ENCODE results near the gene PGS1.

PGS1 gene

DNA sequence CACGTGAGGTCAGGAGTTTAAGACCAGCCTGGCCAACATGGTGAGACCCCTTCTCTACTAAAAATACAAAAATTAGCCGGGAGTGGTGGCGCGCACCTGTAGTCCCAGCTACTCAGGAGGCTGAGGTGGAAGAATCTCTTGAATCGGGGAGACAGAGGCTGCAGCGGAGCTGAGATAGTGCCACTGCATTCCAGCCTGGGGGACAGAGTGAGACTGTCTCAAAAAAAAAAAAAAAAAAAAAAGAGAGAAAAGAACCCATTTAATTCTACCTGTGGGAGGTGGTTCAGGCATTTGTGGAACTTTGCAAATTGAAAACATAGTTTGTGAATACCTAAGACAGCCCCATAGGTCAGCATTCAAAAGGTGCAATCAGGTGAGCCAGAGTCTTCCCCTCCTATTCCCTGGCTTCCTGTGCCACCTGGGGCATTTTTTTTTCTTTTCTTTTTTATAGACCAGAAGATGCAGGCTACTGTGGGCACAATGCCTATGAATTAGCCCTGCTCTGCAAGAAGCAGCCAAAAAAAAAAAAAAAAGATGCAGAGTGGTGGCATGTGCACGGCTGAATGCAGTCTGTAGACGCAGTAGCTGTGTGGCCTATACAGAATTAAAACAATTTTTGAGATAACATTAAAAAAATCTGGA, 9.5 kb upstream of the PGS1 start:
- Histone ChIP-seq H3K9ac (ENCODE audit: low read length) (no peak overlapping the region), H3K4me3 (ENCODE audit: low read depth in 1 of 2, low read length in 2 of 2) (no peak overlapping the region), H3K27me3 (ENCODE audit: control insufficient read depth in 1 of 2, insufficient read depth in 2 of 2, low read length in 2 of 2) (peaks cover 0 to 6% of the 10 kb centered on the region in 2 donors), H3K9me3 (ENCODE audit: low read length) (no peaks in the 10 kb centered on the region), H3K36me3 (ENCODE audit: insufficient read depth, low read length) (no peaks in the 10 kb centered on the region), H3K4me1 (ENCODE audit: insufficient read depth, low read length) (no peaks in the 10 kb centered on the region), H3K27ac (ENCODE audit: low read depth, low read length) (no peak overlapping the region)

DNA sequence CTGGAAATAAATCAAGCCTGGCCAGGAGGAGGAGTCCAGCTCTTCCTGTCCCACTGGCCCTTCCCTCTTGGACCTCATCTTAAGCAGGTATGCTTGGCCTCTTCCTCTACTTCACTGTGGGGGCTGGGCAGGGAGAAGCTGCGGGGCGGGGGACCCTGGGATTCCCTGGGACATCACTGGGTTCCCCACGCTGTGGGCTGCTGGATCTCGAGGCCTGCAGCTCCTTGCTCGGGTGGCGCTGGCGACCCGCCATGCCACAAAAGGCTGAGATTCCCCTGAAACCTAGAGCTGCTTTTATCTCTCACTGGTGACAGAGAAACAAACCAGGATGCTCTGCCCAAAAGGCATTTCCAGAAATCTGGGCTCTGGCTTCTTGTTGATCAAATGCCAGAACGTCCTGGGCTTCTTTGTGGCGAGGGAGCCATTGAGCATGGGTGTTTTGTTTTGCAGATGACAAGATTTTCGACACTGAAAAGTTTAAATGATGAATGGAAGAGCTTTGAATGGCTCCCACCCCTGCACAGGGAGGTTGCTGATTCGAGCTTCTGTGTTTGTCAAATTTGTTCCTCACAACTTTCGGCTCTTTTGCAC, 8.6 kb upstream of the PGS1 start:
- Histone ChIP-seq H3K27ac (ENCODE audit: low read depth, low read length) (no peak overlapping the region), H3K9me3 (ENCODE audit: low read length) (no peaks in the 10 kb centered on the region), H3K9ac (ENCODE audit: low read length) (no peak overlapping the region), H3K4me3 (ENCODE audit: low read depth in 1 of 2, low read length in 2 of 2) (no peak overlapping the region), H3K4me1 (ENCODE audit: insufficient read depth, low read length) (no peaks in the 10 kb centered on the region), H3K36me3 (ENCODE audit: insufficient read depth, low read length) (no peaks in the 10 kb centered on the region), H3K27me3 (ENCODE audit: control insufficient read depth in 1 of 2, insufficient read depth in 2 of 2, low read length in 2 of 2) (peaks cover 0 to 6% of the 10 kb centered on the region in 2 donors)

- Histone ChIP-seq H3K4me1 (ENCODE audit: insufficient read depth, low read length) (no peaks in the 10 kb centered on the region), H3K9me3 (ENCODE audit: low read length) (no peaks in the 10 kb centered on the region), H3K36me3 (ENCODE audit: insufficient read depth, low read length) (no peaks in the 10 kb centered on the region), H3K9ac (ENCODE audit: low read length) (no peak overlapping the region), H3K4me3 (ENCODE audit: low read depth in 1 of 2, low read length in 2 of 2) (no peak overlapping the region), H3K27ac (ENCODE audit: low read depth, low read length) (no peak overlapping the region), H3K27me3 (ENCODE audit: control insufficient read depth in 1 of 2, insufficient read depth in 2 of 2, low read length in 2 of 2) (peaks cover 0 to under 1% of the 10 kb centered on the region in 2 donors)
Observed at GRCh38 chr17:78371056-78371455, 7.4 kb upstream of the PGS1 start.

- H3K9me3 ChIP-seq (ENCODE audit: low read length): no peaks in the 10 kb centered on the region
- no peaks in the 10 kb centered on the region for H3K36me3 ChIP-seq (ENCODE audit: insufficient read depth, low read length)
- H3K27me3 ChIP-seq (ENCODE audit: control insufficient read depth in 1 of 2, insufficient read depth in 2 of 2, low read length in 2 of 2): no peaks in the 10 kb centered on the region
Observed at GRCh38 chr17:78372841-78373240, 5.6 kb upstream of the PGS1 start.

DNA sequence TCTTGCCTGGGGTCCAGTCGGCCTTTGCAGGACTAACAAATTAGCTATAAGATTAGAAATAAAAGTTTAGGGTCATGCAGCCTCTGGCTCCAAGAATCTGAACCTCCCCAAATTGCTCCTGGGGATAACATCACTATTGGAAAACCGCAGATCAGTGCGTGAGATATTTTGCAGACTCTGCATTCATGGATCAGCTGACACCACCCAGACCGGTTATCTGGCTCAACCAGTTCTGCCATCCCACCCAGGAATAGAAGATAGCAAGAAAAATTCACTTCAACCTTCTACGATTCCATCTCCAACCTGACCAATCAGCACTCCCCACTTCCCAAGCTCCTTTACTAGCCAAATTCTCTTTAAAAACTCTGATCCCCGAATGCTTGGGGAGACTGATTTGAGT, 4.3 kb upstream of the PGS1 start:
- no peak overlapping the region for H3K27ac ChIP-seq (ENCODE audit: low read depth, low read length)
- H3K9ac ChIP-seq (ENCODE audit: low read length): no peak overlapping the region
- peaks cover 2% of the 10 kb centered on the region for H3K4me1 ChIP-seq (ENCODE audit: insufficient read depth, low read length)
- H3K27me3 ChIP-seq (ENCODE audit: control insufficient read depth in 1 of 2, insufficient read depth in 2 of 2, low read length in 2 of 2): no peaks in the 10 kb centered on the region
- H3K36me3 ChIP-seq (ENCODE audit: insufficient read depth, low read length): no peaks in the 10 kb centered on the region
- H3K9me3 ChIP-seq (ENCODE audit: low read length): no peaks in the 10 kb centered on the region
- no peak overlapping the region for H3K4me3 ChIP-seq (ENCODE audit: low read depth in 1 of 2, low read length in 2 of 2)

More at GRCh38 chr17:78372841-78373240, 5.6 kb upstream of the PGS1 start:
- Histone ChIP-seq H3K4me1 (ENCODE audit: insufficient read depth, low read length) (no peaks in the 10 kb centered on the region), H3K27ac (ENCODE audit: low read depth, low read length) (no peak overlapping the region), H3K9ac (ENCODE audit: low read length) (no peak overlapping the region), H3K4me3 (ENCODE audit: low read depth in 1 of 2, low read length in 2 of 2) (no peak overlapping the region)

GRCh38 chr17:78374631-78375274, 3.7 kb upstream of the PGS1 start:
- peaks cover 7% of the 10 kb centered on the region for H3K4me1 ChIP-seq (ENCODE audit: insufficient read depth, low read length)
- no peaks in the 10 kb centered on the region for H3K9me3 ChIP-seq (ENCODE audit: low read length)
- H3K27ac ChIP-seq (ENCODE audit: low read depth, low read length): peak overlapping the region; percentile 32
- no peaks in the 10 kb centered on the region for H3K36me3 ChIP-seq (ENCODE audit: insufficient read depth, low read length)
- no peak overlapping the region for H3K9ac ChIP-seq (ENCODE audit: low read length)
- H3K27me3 ChIP-seq (ENCODE audit: control insufficient read depth in 1 of 2, insufficient read depth in 2 of 2, low read length in 2 of 2): no peaks in the 10 kb centered on the region
- no peak overlapping the region for H3K4me3 ChIP-seq (ENCODE audit: low read depth in 1 of 2, low read length in 2 of 2)

DNA sequence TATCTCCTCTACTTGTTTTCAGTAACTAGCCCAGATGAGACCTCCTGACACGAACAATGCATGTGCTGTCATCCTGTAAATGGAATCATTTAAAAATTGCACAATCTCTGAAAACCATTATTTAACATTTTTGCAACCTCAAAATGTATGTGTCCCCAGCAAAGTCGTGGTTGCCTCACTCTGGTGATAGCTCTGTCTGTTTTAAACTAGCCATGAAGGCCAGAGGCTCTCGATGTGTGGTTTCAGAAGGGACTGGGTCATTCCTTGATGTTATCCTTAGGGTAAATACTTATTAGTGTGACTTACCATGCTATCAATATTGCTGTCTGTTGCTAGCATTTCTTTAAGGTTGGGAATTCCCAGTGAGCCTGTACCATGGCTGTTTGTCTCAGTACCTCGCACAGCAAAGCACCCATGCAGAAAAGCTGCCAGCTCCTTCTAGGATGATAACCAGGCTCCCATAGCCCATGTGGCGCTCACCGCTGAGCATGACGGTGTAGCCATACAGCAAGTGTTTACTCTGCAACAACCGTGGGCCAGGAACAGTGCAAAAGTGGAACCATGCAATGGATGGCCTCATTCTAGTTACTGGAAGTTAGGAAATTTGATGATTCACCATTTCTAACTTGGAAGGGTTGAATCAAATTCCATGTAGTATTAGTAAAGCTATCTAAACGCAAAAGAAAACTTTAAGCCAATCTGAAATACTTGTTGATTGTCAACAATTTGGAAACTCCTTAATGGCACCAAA, 2.9 kb upstream of the PGS1 start:
- H3K36me3 ChIP-seq (ENCODE audit: insufficient read depth, low read length): no peaks in the 10 kb centered on the region
- H3K9me3 ChIP-seq (ENCODE audit: low read length): no peaks in the 10 kb centered on the region
- H3K27ac ChIP-seq (ENCODE audit: low read depth, low read length): peak overlapping the region; percentile 32
- H3K4me3 ChIP-seq (ENCODE audit: low read depth in 1 of 2, low read length in 2 of 2): no peak overlapping the region
- no peak overlapping the region for H3K9ac ChIP-seq (ENCODE audit: low read length)
- H3K4me1 ChIP-seq (ENCODE audit: insufficient read depth, low read length): peaks cover 7% of the 10 kb centered on the region
- H3K27me3 ChIP-seq (ENCODE audit: control insufficient read depth in 1 of 2, insufficient read depth in 2 of 2, low read length in 2 of 2): no peaks in the 10 kb centered on the region

DNA sequence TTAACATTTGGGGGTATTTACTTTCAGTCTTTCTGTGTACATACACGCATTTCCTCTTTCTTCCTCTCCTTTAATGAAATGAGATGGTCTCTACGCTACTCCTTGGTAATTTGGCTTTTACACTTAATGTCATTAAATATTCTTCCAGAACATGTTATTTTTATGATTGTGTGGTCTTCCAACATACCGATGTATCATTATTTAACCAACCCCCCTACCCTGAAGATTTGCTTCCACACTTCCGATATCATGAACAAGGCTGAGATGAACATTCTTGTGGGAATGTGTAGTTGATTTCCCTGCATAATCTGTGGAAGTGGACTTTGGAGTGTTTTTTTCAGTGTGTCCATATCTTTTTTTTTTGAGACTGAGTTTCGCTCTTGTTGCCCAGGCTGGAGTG, 2.3 kb upstream of the PGS1 start:
- Histone ChIP-seq H3K4me1 (ENCODE audit: insufficient read depth, low read length) (peaks cover 8% of the 10 kb centered on the region), H3K27ac (ENCODE audit: low read depth, low read length) (peak overlapping the region; percentile 32), H3K9ac (ENCODE audit: low read length) (no peak overlapping the region), H3K36me3 (ENCODE audit: insufficient read depth, low read length) (no peaks in the 10 kb centered on the region), H3K9me3 (ENCODE audit: low read length) (no peaks in the 10 kb centered on the region), H3K27me3 (ENCODE audit: control insufficient read depth in 1 of 2, insufficient read depth in 2 of 2, low read length in 2 of 2) (no peaks in the 10 kb centered on the region), H3K4me3 (ENCODE audit: low read depth in 1 of 2, low read length in 2 of 2) (no peak overlapping the region)

DNA sequence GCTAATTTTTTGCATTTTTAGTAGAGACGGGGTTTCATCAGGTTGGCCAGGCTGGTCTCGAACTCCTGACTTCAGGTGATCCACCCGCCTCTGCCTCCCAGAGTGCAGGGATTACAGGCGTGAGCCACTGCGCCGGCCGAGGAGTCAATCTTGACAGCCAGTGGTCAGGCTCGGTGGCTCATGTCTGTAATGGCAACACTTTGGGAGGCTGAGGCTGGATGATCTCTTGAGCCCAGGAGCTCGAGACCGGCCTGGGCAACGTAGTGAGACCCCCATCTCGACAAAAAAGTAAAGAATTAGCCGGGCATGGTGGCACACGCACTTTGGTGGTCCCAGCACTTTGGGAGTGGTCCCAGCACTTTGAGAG, 608 bp upstream of the PGS1 start:
- H3K9me3 ChIP-seq (ENCODE audit: low read length): no peaks in the 10 kb centered on the region
- H3K4me3 ChIP-seq (ENCODE audit: low read depth in 1 of 2, low read length in 2 of 2): peak overlapping the region; percentile 90 to 91
- H3K27ac ChIP-seq (ENCODE audit: low read depth, low read length): peak overlapping the region; percentile 96
- no peaks in the 10 kb centered on the region for H3K27me3 ChIP-seq (ENCODE audit: control insufficient read depth in 1 of 2, insufficient read depth in 2 of 2, low read length in 2 of 2)
- H3K4me1 ChIP-seq (ENCODE audit: insufficient read depth, low read length): peaks cover 19% of the 10 kb centered on the region
- no peaks in the 10 kb centered on the region for H3K36me3 ChIP-seq (ENCODE audit: insufficient read depth, low read length)
- H3K9ac ChIP-seq (ENCODE audit: low read length): peak overlapping the region; percentile 53

GRCh38 chr17:78379131-78379491, 662 bp downstream of the PGS1 start:
- Histone ChIP-seq H3K36me3 (ENCODE audit: insufficient read depth, low read length) (no peaks in the 10 kb centered on the region), H3K4me1 (ENCODE audit: insufficient read depth, low read length) (peaks cover 19% of the 10 kb centered on the region), H3K9ac (ENCODE audit: low read length) (peak overlapping the region; percentile 70), H3K9me3 (ENCODE audit: low read length) (no peaks in the 10 kb centered on the region), H3K27me3 (ENCODE audit: control insufficient read depth in 1 of 2, insufficient read depth in 2 of 2, low read length in 2 of 2) (no peaks in the 10 kb centered on the region), H3K4me3 (ENCODE audit: low read depth in 1 of 2, low read length in 2 of 2) (peak overlapping the region; percentile 90 to 91), H3K27ac (ENCODE audit: low read depth, low read length) (peak overlapping the region; percentile 96)

- no peaks in the 10 kb centered on the region for H3K27me3 ChIP-seq (ENCODE audit: control insufficient read depth in 1 of 2, insufficient read depth in 2 of 2, low read length in 2 of 2)
- H3K9ac ChIP-seq (ENCODE audit: low read length): no peak overlapping the region
- peaks cover 19% of the 10 kb centered on the region for H3K4me1 ChIP-seq (ENCODE audit: insufficient read depth, low read length)
- H3K27ac ChIP-seq (ENCODE audit: low read depth, low read length): no peak overlapping the region
- H3K4me3 ChIP-seq (ENCODE audit: low read depth in 1 of 2, low read length in 2 of 2): no peak overlapping the region
- H3K36me3 ChIP-seq (ENCODE audit: insufficient read depth, low read length): no peaks in the 10 kb centered on the region
- H3K9me3 ChIP-seq (ENCODE audit: low read length): no peaks in the 10 kb centered on the region
Observed at GRCh38 chr17:78380370-78380769, 1.9 kb downstream of the PGS1 start.
